T-helper 1 cell treated with Interleukin-12 subunit alpha and Interleukin-12 subunit beta and Interleukin-4 antibody, amounts not matched to agents 30 ng/mL and 1 ng/mL, for 36 hours (primary cell): ENCODE results near the gene MAN2A1. TPM values are rescaled to one million over a fixed set of nuclear protein-coding genes. Genes with fewer than 3 reads are reported as not detected.
"Not testable (repeated sequence)": the region's sequence is repeated elsewhere in the genome, so short reads cannot be mapped to it uniquely, and the experiment has no call there.

Experiments
- intact Hi-C: fragments of 100-400 bp; cut with micrococcal nuclease; formaldehyde crosslinking; loops from one replicate; pipeline ENCODE4 v1.15.1; 2024
- total RNA-seq: library from RNA; stranded (reverse); gene quantifications from 2 replicates; pipeline ENCODE4 v1.2.3, GENCODE V29; 2022

Gene MAN2A1
- total RNA-seq, 1 donor from 2014 or later: 42.1 TPM

- intact Hi-C loops: no loop called here
Observed at GRCh38 chr5:109862301-109862700, 172.6 kb downstream of the MAN2A1 start.

- intact Hi-C loops: loop anchor here (2.0 kb wide), 1 partner anchor 191 kb away; no protein-coding TSS in a partner anchor
Observed at GRCh38 chr5:109863752-109864151, 174.0 kb downstream of the MAN2A1 start.

GRCh38 chr5:109865637-109866036, 175.9 kb downstream of the MAN2A1 start:
- intact Hi-C loops: loop anchor here (2.0 kb wide), 1 partner anchor 189 kb away; no protein-coding TSS in a partner anchor

GRCh38 chr5:109866051-109866450, 176.3 kb downstream of the MAN2A1 start:
- intact Hi-C loops: no loop called here

- intact Hi-C loops: loop anchor here (1.0 kb wide), 1 partner anchor 9 kb away; no protein-coding TSS in a partner anchor
Observed at GRCh38 chr5:109868737-109869136, 179.0 kb downstream of the MAN2A1 start.

DNA sequence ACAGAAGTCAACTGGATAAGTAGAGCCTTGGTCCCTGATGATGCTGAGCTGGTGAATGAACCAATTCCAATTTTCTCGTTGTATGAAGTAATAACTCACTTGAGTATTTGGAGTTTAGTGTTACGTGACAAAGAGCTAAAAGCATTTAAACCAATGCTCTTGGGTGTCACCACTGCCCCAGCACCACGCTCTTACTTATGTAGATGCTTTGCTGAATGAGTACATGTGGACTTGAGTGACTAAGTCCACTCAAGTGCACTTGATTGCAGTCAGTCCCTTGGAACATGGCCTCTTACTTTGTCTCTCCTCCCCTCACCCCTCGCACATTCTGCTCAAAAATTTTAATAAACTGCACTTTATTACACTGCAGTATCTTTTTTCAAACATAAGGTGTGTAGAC, 184.0 kb downstream of the MAN2A1 start:
- intact Hi-C loops: no loop called here

- intact Hi-C loops: no loop called here
Observed at GRCh38 chr5:109874108-109874507, 184.4 kb downstream of the MAN2A1 start.

DNA sequence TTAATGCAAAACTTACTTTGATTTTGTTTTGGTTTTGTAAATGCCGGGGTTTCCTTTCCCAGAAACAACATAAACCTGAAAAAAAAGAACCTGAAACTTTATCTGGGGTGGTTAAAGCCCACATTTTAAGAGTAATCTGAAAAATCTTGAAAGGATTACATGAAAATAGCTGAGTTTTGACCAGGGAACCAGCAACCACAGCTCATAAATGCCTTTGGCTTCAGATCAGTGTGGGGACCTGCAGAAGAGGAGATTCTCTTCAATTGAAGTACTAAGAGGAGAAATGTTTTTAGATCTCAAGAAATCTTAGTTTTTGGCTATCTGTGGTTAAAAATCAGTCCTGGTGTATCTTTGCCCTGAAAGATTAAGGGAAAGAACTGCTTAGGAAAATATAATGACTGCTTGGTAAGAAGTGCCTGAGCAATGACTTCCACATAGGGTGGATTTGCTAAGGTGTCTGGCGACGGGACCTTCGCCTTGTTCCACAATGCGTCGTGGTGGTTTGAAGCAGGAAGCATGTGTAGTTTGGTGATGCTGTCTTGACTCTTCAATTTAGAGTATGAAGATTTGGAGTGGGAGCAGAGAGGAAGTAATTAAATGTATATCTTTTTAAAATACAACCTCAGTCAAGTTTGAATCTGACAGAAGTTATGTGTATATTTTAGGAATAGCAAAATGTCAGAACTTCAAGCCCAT, 186.5 kb downstream of the MAN2A1 start:
- intact Hi-C loops: loop anchor here (5.0 kb wide), 1 partner anchor 46 kb away; no protein-coding TSS in a partner anchor

DNA sequence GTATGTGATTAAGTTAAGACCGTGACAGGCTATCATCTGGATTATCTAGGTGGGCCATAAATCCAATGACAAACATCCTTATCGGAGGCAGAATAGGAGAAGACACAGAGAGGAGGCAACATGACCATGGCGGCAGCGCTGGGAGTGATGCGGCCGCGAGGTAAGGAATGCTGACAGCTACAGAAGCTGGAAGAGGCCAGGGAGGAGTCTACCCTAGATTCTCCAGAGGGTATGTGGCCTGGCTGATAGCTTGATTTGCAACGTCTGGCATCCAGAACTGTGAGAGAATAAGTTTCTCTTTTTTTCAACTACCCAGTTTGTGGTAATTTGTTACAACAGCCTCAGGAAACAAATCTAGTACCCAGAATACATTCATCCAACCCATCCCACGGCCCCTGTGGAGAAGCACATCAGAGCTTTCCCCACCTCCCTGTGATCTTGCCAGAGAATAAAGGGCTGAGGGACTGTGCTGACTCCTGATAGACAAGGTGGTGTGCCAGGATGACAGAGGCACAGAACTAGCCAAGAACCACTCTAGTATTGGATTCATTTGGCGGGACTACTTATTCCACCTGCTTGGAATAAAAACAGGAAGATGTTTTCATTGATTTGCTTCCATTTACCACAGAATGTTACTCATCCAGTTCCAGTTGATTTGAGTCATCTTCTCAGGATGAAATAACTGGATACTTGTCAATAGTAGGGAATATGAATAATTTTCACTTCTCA, 187.4 kb downstream of the MAN2A1 start:
- intact Hi-C loops: loop anchor here (1.0 to 5.0 kb wide), 2 partner anchors 8 to 45 kb away; no protein-coding TSS in a partner anchor

GRCh38 chr5:109877670-109878045, 187.9 kb downstream of the MAN2A1 start:
- intact Hi-C loops: loop anchor here (1.0 to 5.0 kb wide), 2 partner anchors 8 to 45 kb away; no protein-coding TSS in a partner anchor

DNA sequence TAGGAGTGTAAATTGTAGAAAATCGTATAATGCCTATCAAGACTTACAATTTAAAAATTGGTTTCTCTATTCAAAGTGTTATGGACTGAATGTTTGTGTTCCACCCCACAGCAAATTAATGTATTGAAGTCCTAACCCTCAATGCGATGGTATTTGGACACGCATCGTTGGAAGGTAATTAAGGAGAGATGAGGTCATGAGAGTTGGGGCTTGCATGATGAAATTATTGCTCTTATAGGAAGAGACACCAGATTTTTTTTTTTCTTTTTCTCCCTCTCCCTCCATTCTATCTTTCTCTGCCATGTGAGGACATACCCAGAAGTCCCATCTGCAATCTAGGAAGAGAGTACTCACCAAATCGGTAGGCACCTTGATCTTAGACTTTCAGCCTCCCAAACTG, 189.2 kb downstream of the MAN2A1 start:
- intact Hi-C loops: loop anchor here (5.0 kb wide), 1 partner anchor 43 kb away; no protein-coding TSS in a partner anchor

- intact Hi-C loops: no loop called here
Observed at GRCh38 chr5:109880907-109881685, 191.4 kb downstream of the MAN2A1 start.

DNA sequence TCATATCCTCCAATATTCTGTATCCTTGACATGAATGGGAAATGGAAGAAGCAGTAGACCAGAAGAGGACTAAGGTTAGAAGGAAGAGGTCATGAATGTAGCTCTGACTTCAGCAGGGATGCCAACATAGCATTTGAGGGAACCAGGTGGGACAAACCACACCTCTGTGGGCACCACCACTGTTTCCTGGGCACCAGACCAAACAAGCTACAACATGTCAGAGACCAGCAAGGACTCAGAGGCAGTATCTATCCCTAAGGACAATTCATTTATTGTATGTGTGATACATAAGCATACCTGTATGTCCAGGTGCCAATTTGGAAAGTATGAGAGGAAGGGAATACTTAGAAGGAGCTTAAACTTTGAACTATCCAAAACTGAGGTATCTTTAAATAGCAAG, 192.8 kb downstream of the MAN2A1 start:
- intact Hi-C loops: no loop called here

DNA sequence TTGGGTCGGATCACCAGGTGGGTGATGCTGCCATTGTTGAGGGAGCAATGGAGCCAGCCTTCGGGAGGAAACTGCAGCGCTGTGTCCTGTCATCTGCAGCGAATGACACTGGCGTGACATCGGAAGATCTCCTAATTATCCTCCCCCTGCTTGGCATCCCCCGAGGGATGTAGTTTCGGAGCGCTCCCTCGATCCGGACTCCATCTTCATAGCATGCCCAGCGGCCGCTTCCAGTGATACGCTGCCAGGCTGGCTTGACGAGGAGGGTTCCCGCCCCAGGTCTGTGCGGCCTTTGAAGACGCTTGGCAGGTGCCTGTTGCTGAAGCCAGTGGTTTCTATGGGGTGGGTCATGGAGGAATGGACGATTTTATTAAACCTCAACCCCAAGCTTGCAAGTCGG, 194.9 kb downstream of the MAN2A1 start:
- intact Hi-C loops: no loop called here

GRCh38 chr5:109885205-109885604, 195.5 kb downstream of the MAN2A1 start:
- intact Hi-C loops: no loop called here

DNA sequence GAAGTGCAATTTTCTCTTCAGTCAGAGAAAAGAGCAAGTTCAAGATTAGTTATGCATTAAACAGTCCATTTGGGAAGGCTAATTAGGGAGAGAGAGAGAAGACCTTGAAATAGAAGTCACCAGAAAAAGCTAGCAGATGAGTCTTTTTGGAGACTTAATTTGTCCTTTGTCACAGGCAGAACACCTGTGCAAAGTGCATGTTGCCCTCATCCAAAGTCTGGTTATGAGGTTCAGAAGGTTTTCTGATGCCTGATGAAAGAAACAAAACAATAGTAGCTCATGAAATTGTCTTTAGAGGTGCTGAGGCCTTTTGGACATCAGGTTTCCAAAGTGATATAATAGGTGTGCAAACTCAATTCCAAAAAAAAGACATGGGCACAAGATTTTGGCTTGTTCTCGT, 199.3 kb downstream of the MAN2A1 start:
- intact Hi-C loops: no loop called here

DNA sequence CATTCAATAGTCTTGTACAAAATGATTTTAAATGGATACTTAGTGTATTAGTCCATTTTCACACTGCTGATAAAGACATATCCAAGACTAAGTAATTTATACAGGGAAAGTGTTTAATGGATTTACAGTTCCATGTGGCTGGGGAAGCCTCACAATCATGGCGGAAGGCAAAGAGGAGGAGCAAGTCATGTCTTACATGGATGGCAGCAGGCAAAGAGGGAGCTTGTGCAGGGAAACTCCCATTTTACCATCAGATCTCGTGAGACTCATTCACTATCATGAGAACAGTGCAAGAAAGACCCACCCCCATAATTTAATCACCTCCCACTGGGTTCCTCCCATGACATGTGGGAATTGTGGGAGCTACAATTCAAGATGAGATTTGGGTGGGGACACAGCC, 203.5 kb downstream of the MAN2A1 start:
- intact Hi-C loops: not testable (repeated sequence)

GRCh38 chr5:109898269-109899162, 208.8 kb downstream of the MAN2A1 start:
- intact Hi-C loops: no loop called here

- intact Hi-C loops: no loop called here
Observed at GRCh38 chr5:109899163-109899535, 209.4 kb downstream of the MAN2A1 start.

DNA sequence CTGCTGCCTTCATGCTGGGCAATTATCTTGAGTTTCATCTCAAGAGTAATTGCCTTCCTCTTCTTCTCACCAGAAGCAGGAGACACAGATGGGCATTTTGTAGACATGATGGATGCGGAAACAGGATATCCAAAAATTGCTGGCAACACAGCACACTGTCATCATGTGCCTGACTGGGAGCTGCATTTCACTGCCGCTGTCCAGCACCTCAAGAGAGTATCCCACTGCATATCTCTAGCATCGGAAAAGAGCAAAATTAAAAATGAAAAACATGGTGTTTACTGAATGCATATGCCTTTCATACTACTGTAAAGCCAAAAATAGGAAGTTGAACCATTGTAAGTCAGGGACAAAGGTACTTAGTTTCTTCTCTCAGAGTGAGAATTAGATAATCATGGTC, 210.7 kb downstream of the MAN2A1 start:
- intact Hi-C loops: no loop called here
